DMS53 (cell line): ENCODE results near the gene BPGM.
"Not testable (repeated sequence)": the region's sequence is repeated elsewhere in the genome, so short reads cannot be mapped to it uniquely, and the experiment has no call there.

ENCODE experiments used
- DNase-seq: peaks from one replicate; lab custom pipeline; 2025; lab: John Stamatoyannopoulos, UW

Gene BPGM

DNA sequence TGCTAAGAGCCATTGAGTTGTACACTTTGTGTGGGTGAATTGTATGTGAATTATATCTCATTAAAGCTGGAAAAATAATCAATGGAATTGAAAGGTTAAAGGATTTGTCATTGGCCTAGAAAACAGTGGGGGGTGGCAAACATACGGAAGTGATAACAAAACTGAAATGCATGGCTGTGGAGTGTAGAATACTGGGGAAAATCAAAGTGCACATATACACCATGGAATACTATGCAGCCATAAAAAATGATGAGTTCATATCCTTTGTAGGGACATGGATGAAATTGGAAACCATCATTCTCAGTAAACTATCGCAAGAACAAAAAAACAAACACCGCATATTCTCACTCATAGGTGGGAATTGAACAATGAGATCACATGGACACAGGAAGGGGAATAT lies 18.4 kb downstream of the BPGM start:
- DNase-seq: not testable (repeated sequence)

DNA sequence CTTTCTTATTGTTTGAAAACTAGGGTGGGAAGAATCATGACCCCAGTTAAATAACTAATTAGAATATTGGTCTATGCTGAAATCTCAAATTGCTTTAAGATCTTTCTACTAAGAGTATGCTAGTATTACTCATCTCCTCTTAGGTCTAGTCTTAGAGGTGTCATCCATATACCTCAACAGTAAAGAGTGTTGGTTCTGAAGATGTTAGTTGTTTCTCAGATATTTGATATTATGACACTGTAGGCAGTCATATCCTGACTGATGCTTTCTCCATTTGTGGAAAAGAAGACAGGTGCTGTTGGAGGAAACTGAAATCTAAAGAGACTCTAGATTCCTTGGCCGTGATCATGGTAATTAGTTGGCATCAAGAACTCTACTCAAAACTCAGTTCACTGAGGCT lies 21.2 kb downstream of the BPGM start:
- DNase-seq: no peak

- DNase-seq: peak; percentile 46
These were observed 22.7 kb downstream of the BPGM start for GRCh38 chr7:134669388-134669787.

- peak; percentile 96 for DNase-seq
These were observed 23.3 kb downstream of the BPGM start for GRCh38 chr7:134669845-134670373.

- no peak for DNase-seq
These were observed 25.0 kb downstream of the BPGM start for GRCh38 chr7:134671609-134672008.

DNA sequence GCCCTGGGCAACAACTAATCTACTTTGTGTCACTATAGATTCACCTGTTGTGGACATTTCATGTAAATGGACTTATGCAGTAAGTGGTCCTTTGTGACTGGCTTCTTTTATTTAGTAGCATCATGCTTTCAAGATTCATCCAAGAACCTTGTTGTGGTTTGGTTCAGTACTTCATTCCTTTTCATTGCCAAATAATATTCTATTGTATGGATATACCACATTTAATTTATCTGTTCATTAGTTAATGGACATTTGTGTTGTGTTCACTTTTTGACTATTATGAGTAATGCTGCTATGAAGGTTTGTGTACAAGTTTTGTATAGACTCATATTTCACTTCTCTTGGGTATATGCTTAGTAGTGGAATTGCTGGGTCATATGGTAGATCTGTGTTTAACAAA lies 27.8 kb downstream of the BPGM start:
- DNase-seq: no peak

DNA sequence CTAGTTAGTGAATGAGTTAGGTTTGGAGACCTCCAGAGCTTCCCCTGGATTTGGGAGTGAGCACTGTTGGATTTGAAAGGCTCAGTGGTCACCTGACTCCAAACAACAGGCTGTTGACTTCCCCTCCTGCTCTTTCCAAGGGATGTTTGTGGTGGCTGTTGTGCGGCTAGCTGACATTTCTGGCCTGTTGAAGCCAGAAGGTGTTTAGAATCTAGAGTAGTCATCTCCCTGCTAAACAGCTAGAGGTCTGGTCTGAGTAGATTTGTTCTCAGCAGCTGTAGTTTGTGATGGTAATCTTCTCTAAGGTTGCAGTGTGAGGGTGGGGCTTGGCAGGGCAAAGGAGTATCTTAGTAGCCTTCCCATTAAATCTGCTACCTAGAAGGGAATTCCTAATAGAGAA lies 30.1 kb downstream of the BPGM start:
- no peak for DNase-seq

DNA sequence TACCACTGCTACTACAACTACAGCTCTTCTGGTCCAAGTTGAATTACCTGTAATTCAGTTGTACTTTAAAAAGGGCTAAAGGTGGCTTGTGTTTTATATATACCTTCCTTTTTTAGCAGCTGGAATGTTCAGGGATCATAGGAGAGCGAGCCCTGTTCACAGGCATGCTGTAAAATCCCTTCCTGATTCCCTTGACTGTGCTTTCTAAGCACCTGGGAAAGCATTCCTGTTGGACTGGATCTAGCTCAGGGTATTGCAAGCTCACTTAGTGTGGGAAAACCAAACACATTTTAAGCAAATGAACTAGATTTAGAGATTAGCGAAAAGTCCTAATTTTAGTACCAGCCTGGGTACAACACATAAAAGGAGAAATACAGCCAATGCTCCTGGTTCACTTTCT lies 31.5 kb downstream of the BPGM start:
- DNase-seq: no peak

DNA sequence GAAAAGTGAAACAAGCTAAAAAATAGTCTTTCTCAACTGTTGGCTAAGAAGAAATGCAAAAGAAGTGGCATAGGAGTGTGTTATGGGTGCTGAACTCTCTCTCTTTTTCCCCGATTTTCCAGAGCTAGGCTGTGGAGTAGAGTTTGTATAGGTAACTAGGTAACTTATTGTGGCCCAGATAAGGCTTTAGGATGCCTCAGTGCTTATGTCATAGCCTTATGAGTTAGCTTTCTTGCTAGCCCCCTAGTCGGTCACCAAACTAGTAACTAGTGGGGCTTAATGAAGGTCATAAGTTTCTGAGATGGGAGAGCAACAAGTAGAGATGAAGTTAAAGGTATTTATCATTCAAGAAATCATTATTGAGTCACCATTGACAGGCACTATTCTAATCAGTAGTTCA lies 32.4 kb downstream of the BPGM start:
- no peak for DNase-seq

- DNase-seq: no peak
These were observed 37.5 kb downstream of the BPGM start for GRCh38 chr7:134684165-134684564.

GRCh38 chr7:134685250-134685649 lies 38.6 kb downstream of the BPGM start:
- peak; percentile 32 for DNase-seq

- DNase-seq: peak; percentile 39
These were observed 40.1 kb downstream of the BPGM start for GRCh38 chr7:134686786-134687185.

DNA sequence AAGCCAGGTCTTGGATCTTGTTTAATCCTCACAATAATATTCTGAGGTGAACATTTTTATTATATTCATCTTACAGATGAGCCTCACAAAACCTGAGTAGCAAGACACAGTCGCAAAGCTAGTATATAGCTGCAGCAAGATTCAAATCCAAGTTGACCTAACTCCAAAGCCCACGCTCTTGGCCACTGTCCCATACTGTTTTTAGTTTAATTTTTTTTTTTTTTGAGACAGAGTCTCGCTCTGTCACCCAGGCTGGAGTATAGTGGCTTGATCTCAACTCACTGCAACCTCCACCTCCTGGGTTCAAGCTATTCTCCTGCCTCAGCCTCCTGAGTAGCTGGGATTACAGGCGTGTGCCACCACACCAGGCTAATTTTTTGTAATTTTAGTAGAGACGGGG lies 42.9 kb downstream of the BPGM start:
- DNase-seq: not testable (repeated sequence)

- peak; percentile 52 for DNase-seq
These were observed 43.4 kb downstream of the BPGM start for GRCh38 chr7:134690016-134690415.

GRCh38 chr7:134690614-134691504 lies 44.2 kb downstream of the BPGM start:
- no peak for DNase-seq

DNA sequence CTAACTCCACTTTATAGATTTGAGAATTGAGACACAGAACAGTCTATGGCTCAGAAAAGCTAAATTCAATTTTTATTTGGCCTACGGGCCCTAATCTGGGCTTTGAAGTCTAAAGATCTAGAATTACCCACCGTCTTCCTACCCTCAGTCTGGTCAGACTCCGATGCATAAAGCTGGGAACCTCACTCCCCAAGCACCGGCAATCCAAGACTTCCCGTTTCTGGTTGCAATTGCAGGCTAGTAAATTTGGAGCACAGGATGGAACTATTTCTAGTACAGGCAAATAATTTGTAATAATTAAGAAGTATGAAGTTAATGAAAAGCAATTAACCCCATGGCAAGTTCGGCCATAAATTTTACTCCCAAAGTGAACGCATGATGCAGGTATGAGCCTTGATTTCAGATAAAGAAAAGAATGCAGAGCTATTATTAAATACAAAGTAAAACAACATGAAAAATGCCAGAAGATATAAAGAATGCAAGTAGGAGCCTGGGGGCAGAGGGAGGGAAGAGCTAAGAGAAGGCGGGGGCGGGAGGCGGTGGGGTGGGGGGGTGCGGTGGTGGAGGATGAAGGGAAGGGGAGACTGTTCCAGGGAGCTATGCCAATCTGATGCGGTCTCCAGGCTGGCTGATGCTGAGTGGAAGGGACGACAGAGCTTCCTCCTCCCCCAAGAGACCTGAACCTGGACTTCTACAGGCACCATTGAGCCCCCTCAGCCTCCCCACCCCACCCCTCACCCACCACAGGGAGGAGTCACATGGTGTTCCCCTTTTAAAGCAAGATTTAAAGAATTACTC lies 45.1 kb downstream of the BPGM start:
- DNase-seq: no peak

- no peak for DNase-seq
These were observed 45.7 kb downstream of the BPGM start for GRCh38 chr7:134692344-134692705.

DNA sequence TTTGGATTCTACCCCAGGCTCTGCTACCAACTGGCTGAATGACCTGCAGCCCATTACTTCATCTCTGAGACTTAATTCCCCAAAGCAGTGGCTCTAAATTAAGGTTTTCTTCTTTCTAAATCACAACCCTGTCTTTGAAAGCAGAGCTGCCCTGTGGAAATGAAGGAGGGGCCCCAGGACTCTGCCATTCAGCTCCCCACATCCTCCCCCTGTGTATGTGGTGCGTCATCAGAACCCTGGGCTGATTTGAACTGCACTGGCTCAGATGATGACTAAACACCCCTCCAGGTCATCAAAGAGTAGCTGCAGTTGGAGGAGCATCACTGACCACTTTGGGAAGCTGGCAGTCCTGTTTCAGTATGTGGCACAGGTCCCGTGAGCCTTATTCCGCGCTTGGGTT lies 46.6 kb downstream of the BPGM start:
- no peak for DNase-seq

- peak; percentile 33 for DNase-seq
These were observed 47.6 kb downstream of the BPGM start for GRCh38 chr7:134694299-134694698.

DNA sequence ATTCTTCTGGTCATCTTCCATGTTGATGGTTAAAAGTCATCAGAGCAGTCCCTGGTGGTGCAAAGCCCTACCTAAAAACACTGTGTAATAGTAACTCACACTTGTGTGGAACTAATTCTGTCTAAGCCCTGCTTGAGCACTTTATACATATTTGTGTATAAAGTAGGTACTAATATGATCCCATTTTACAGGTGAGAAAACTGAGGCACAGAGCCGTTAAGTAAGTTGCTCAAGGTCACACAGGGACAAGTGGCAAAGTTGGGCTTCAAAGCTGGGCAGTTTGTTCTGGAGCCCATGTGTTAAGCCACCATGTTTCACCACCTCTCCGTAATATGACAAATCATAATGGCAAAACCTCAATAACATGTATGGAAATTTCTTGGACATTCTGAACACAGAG lies 48.1 kb downstream of the BPGM start:
- DNase-seq: no peak

DNA sequence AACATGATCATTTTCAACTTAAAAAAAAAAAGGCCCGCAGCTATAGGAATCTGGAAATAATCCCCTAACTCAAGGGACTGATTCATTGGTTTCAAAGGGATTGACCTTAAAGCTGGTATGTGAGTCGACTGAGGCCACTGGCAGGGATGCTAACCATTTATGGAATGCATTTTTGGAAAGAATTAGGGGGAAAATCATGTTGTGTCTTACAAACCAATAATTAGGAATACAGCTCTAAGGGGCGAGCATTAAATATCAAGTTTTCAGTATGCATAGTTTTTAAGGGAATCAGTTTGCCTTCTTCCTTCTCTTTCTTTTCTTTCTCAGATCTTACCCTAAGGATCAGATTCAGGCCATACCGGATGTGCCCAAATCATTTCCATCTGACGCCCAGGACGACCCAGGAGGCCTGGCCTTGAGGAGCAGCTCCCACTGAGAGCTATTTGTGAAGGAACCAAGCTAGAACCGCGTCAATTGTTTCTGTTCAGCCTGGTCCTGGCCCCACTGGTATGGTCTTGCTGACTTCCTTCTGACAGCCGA lies 48.7 kb downstream of the BPGM start:
- no peak for DNase-seq

DNA sequence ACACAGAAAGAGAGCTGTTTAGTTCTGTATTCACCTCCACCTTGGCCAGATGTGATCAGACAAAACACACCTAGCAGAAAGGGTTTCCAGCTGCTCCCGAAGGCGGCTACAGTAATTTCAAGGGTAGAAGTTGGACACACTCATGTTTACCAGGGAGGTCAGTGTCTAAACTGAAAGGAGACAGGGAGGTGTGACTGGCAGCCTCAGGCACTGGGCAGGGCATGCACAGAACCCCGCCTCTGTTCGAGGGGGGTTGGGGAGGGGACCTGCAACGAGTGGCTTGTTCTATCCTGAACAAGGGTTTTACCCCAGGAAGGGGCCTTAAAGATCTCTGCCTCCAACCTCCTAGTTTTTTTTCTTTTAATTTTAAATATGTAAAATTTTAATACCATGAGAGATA lies 49.6 kb downstream of the BPGM start:
- DNase-seq: no peak
